CD4-positive, alpha-beta T cell treated with Interleukin-10 for 1 hour (primary cell): Measurements from ENCODE around the gene TMEM47.

Experiments
- DNase-seq: peaks from one replicate; pipeline ENCODE4 v3.0.0-alpha.2; 2020

Gene TMEM47

GRCh38 chrX:34656842-34657725, at the start of gene TMEM47:
TMEM47 (minus strand) TSS chrX:34657285; CDS start chrX:34657029, 256 bp downstream.
- no peak for DNase-seq

DNA sequence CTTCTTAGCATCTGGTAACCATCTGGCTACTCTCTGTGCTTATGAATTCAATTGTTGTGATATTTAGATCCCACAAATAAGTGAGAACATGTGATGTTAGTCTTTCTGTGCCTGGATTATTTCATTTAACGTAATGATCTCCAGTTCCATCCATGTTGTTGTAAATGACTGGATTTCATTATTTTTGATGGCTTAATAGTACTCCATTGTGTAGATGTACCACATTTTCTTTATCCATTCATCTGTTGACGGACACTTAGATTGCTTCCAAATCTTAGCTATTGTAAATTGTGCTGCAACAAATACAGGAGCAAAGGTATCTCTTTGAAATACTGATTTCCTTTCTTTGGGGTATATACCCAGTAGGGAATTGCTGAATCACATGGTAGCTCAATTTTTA, 30.0 kb upstream of the TMEM47 start:
- DNase-seq: no peak

DNA sequence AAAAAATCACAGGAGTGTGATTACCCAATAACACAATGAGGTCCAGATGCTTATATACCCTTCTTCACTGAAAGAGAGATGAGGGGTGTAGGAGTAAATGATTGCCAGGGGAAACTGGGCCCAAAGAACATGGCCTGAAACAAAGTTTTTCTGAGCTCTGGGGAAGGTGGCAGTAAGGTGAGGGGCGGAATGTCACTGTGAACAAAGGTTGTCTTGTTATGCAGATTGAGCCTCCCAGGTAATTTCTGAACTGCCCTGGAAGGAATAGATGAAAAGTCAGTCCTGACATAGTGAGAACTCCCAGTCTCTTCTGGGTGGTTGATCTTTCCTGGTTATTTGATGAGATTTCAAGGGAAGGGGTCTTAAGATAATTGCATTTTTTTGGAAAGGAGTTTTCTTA, 2.5 kb upstream of the TMEM47 start:
- DNase-seq: no peak

- no peak for DNase-seq
Measured at GRCh38 chrX:34658326-34658725, 1.2 kb upstream of the TMEM47 start.

GRCh38 chrX:34657726-34658070, 613 bp upstream of the TMEM47 start:
- DNase-seq: no peak

GRCh38 chrX:34656467-34656841, 631 bp downstream of the TMEM47 start:
- no peak for DNase-seq

- no peak for DNase-seq
Measured at GRCh38 chrX:34655501-34656455, 1.3 kb downstream of the TMEM47 start.

- DNase-seq: no peak
Measured at GRCh38 chrX:34654696-34655490, 2.2 kb downstream of the TMEM47 start.

DNA sequence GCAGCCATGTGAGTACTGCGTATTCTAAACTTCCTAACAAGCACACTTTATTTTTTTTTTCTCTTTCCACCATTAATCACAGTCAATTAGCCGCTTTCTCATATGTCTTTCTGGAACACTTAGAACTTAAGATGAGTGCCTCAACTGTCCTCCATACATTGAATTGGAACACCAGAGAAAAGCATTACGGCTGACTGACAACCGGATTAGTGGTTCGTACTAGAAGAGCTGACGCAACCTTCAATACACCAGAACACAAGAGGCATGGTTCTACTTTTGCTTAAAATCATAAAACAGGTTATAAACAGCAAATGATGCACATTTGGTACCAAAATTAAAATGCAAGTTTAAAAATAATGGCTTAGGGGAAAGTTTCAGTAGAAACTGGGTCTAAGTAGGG, 3.3 kb downstream of the TMEM47 start:
- DNase-seq: no peak

GRCh38 chrX:34642849-34643248, 14.2 kb downstream of the TMEM47 start:
- DNase-seq: no peak

DNA sequence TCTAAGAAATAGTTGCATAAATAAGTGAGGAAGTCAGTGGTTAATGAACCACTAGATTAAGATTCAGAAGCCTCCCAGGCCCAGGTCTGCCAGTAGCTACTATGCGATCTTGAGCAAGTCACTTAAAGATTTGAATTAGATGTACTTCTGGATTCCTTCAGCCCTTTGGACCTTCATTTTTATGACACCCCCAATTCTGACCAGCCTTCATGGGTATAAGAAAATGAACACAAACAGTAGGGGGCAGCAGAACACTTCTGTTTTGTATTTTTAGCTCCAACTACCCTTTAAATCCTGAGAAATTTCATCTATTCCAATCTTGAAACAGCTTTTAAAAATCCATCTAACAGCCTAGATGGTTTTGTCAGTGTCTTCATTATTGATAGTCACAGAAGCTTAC, 19.0 kb downstream of the TMEM47 start:
- no peak for DNase-seq

DNA sequence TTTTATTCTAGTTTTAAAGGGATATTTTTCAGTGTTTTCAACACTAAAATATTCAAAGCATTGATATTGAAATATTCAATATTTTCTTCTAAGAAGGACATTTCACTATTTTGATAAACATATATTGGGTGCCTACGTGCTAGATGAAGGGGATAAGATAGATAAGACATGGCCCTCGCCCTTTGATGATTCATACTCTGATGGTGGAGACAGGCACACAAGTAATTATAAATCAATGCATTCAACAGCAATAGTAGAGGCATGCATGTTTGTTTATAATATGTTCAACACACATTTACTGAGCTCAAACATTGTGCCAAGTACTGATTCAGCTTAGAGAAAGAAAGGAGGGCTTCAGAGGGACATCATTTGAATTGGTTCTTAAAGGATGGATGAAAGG, 22.7 kb downstream of the TMEM47 start:
- no peak for DNase-seq

- DNase-seq: no peak
Measured at GRCh38 chrX:34632384-34632783, 24.7 kb downstream of the TMEM47 start.

DNA sequence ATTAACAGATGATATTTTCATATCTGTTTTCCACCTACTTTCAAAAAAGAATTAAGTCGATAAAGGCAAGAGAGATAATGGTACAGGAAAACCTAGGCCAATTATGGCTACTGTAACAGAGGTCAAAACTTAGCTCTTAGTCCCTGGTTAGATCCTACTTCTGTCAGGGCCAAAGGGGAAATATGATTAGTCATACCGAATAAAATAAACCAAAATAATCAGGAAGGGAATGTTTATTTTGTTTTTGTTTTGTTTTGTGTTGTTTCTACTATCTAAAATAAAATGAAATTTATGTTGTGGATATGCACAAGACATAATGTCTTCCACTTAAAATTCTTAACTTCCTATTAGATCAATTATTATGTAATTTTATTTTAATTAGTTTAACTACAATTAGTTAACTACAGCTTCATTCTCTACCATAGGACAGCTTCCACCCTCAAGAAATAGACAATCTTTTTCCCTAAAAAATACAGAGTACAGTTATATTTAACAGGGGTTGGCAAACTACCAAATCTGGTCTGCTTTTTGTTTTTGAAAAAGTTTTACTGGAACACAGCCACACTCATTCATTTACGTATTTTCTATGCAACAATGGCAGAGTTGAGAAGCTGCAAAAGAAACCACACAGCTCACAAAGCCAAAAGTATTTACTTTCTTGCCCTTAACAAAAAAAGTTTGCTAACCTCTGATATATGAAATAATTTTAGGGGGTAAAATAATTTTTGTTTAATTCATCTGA, 25.4 kb downstream of the TMEM47 start:
- DNase-seq: no peak

GRCh38 chrX:34629572-34629971, 27.5 kb downstream of the TMEM47 start:
- no peak for DNase-seq

- DNase-seq: no peak
Measured at GRCh38 chrX:34624416-34624815, 32.7 kb downstream of the TMEM47 start.

DNA sequence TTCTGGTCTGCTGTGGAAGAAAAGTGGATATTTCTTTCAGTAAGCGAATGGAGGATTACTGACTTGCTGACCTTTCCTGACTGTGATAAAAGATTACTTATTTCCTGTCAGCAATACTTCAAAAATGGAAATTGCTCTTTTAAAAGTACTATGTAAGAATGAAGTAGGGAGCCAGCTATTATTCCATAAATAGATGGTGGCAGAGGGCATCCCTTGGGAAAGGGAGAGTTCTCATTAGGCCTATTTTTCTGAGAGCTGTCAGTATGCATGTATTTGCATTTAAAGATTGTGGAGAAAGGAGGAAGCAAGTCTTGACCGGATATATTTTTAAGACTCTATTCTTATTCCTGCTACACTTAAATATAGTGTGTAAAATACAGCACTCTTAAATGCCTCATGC, 37.2 kb downstream of the TMEM47 start:
- DNase-seq: no peak

DNA sequence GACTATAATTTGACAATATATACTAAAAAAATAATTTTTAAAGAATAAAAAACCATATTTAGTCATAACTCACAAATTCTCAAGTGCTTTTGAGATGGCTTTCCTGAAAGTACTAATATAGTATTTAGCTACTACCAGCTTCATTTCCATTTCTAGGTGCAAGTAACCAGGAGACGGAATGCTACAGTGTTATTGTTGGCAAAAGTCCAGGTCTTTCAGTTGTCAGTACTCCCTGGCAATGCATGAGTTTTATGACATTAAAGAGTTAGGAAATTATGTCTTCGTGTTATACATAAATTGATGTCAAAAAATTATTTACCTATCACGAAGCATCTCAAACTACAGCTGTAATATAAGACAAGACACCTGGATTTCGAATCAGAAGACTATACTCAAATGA, 45.0 kb downstream of the TMEM47 start:
- DNase-seq: no peak

DNA sequence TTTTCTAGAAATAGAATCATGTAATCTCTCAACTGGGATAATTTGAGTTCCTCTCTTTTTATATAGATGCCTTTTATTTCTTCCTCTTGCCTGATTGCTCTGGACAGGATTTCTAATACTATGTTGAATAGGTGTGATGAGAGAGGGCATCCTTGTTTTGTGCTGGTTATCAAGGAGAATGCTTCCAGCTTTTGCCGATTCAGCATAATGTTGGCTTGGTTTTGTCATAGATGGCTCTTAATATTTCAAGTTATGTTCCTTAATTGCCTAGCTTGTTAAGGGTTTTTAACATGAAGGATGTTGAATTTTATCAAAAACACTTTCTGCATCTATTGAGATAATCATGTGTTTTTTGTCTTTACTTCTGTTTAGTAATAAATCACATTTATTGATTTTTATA, 58.7 kb downstream of the TMEM47 start:
- DNase-seq: no peak

DNA sequence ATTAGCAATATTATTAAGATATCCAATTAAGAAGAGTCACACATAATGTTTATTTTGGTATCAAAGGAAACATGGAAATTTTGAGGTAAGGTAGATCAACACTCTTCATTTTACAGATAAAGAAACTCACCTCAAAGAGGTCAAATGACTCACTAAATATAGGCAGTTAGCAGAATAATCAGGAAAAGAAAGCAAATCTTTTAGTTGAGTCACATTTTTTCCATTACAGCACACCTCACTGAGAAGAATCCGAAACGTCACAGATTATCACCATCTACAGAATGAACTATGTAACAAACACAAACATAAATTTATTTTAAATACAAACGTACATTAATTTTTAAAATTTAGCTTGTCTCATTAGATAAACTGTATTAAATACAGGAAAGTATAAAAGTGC, 70.1 kb downstream of the TMEM47 start:
- DNase-seq: no peak

DNA sequence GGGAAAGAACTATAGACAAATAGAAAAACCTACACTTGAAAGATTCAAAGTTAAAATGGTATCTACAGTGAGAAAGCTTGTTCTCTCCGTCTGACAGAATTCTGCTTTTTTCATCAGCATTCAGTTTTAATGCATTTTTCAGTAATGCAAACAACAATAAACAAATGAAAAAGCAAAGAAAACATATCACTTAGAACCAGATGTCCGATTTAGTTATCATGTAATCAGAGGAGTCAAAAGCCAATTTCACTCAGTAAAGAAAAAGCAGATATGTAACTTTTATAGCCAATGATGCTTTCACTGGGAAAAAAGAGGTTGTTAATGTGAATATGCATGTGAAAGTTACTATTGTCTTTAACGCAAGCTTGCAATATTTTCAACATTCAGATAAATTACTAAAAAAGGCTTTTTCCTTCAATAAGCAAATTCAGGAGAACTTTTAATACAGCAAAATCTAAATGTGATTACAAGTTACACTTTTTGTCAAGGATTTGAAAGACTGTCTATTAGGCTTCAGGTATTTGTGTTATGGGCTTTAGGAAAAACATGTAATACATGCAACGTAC, 70.7 kb downstream of the TMEM47 start:
- no peak for DNase-seq

- no peak for DNase-seq
Measured at GRCh38 chrX:34585561-34585960, 71.5 kb downstream of the TMEM47 start.
